CD1c-positive myeloid dendritic cell (primary cell): ENCODE data around the gene PILRB.

ENCODE experiments used
- DNase-seq: peaks from one replicate; pipeline ENCODE4 v3.0.0-alpha.2; 2016; ENCODE audit errors: extremely low spot score

The PILRB gene

DNA sequence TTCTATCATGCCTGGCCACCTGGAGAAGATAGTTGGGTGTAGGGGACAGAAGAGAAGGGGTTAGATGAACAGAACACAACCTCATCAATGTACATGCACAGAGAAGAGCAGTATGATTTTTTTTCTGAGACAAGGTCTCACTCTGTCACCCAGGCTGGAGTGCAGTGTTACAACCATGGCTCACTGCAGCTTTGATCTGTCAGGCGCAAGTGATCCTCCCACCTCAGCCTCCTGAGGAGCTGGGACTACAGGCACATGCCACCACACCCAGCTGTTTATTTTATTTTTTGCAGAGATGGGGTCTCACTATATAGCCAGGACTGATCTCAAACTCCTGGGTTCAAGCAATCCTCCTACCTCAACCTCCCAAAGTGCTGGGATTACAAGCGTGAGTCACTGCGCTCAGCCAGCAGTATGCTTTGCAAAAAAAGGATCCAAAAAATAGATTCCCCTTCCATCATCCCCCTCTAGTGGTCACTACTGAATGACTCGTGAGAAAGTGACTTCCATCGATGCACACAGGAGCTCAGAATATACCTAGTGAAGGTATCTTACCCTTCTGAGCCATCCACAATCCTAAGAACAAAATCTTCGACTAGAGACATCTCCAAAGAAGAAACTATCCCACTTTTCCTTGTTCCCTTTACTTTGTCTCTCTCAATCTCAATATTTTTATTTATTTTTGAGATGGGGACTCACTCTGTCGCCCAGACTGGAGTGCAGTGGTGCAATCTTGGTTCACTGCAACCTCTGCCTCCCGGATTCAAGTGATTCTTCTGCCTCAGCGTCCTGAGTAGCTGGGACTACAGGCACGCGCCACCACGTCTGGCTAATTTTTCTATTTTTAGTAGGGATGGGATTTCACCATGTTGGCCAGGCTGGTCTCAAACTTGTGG is 49.6 kb downstream of the PILRB start:
- DNase-seq, result peak; percentile 84

GRCh38 chr7:100411101-100411500 is 53.2 kb downstream of the PILRB start:
- no peak for DNase-seq

GRCh38 chr7:100413346-100413745 is 55.4 kb downstream of the PILRB start:
- peak; percentile 44 for DNase-seq

GRCh38 chr7:100413889-100414288 is 56.0 kb downstream of the PILRB start:
- no peak for DNase-seq

DNA sequence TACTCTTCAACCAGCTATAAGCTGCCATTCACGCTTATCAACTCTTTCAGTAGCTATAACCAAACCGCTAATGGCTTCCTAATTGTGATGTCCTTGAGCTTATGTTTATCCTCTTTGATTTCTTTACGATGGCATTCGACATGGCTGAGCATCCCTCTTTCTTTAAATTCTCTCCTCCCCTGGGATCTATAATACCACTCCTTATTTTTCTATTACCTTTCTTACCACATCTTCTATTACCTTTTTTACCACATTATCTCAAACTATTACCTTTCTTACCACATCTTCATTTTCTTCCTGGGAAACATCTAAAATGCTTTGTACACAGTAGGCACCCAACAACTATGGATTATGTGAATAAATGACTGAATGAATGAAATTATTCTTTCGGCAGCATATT is 57.5 kb downstream of the PILRB start:
- DNase-seq, result no peak
